H1 (cell line): ENCODE data around the gene IFNA17. TPM values are rescaled to one million over a fixed set of nuclear protein-coding genes. Genes with fewer than 3 reads are reported as not detected.
"Not testable (repeated sequence)": the region's sequence is repeated elsewhere in the genome, so short reads cannot be mapped to it uniquely, and the experiment has no call there.

Experiments
- CTCF ChIA-PET: fragments of 300-600 bp; sonication (Branson Sonifier 250); formaldehyde crosslinking; loops from one replicate; lab custom pipeline; 2021; ENCODE audit not compliant: partially characterized antibody; lab: Charles Lee
- POLR2A ChIA-PET: fragments of 300-600 bp; sonication (Branson Sonifier 250); formaldehyde crosslinking; loops from one replicate; lab custom pipeline; 2021; ENCODE audit warnings: inconsistent platforms; ENCODE audit not compliant: partially characterized antibody; lab: Charles Lee
- DNase-seq, 2 experiments: peaks; one replicate each; pipeline versions ENCODE4 v3.0.0 to v3.0.0-alpha.2; 2010 to 2022; ENCODE audit warnings: low spot score in 2 of 2, low read depth in 1 of 2, mixed read lengths in 1 of 2
- FAIRE-seq: peaks from 2 replicates; lab custom pipeline; 2011; peaks lifted over from hg19 to GRCh38; lab: Jason Lieb, UNC
- H2AFZ ChIP-seq: 2 replicates; pipeline ENCODE4 v1.8.1; 2012; ENCODE audit warnings: low read length, inconsistent platforms
- H2AK5ac ChIP-seq: 2 replicates; pipeline ENCODE4 v1.6.1; 2013; ENCODE audit warnings: low read depth, low read length
- H2BK120ac ChIP-seq: replicated peaks from 2 replicates; pipeline ENCODE3; 2013; ENCODE audit warnings: low read depth, low read length, inconsistent platforms
- H2BK12ac ChIP-seq: 2 replicates; pipeline ENCODE4 v1.6.1; 2013; ENCODE audit warnings: low read depth, low read length
- H2BK15ac ChIP-seq: 2 replicates; pipeline ENCODE4 v1.6.1; 2013; ENCODE audit warnings: low read length
- H2BK20ac ChIP-seq: 2 replicates; pipeline ENCODE4 v1.6.1; 2013; ENCODE audit warnings: low read length
- H2BK5ac ChIP-seq: 2 replicates; pipeline ENCODE4 v1.6.1; 2013; ENCODE audit warnings: low read depth, low read length
- H3K14ac ChIP-seq: 2 replicates; pipeline ENCODE4 v1.6.1; 2013; ENCODE audit warnings: inconsistent platforms; ENCODE audit not compliant: insufficient read length
- H3K18ac ChIP-seq: 2 replicates; pipeline ENCODE4 v1.6.1; 2013; ENCODE audit warnings: low read length; ENCODE audit errors: extremely low read depth
- H3K23ac ChIP-seq: 2 replicates; pipeline ENCODE4 v1.6.1; 2013; ENCODE audit warnings: inconsistent platforms; ENCODE audit not compliant: insufficient read length
- H3K23me2 ChIP-seq: 2 replicates; pipeline ENCODE4 v1.6.1; 2013; ENCODE audit warnings: low read depth, low read length
- H3K27ac ChIP-seq: 2 replicates; pipeline ENCODE4 v1.6.1; 2011; ENCODE audit warnings: low read depth, low read length, inconsistent platforms
- H3K27me3 ChIP-seq, 4 experiments: replicated peaks in 1 of 4; 1 replicate in 1 of 4; 2 replicates in 3 of 4; pipeline versions ENCODE4 v1.6.1 to v1.8.1; 2011 to 2013; ENCODE audit warnings: low read length in 3 of 4, mild to moderate bottlenecking in 3 of 4, inconsistent platforms in 2 of 4, mixed read lengths in 2 of 4, moderate library complexity in 1 of 4; ENCODE audit not compliant: control insufficient read depth in 3 of 4, insufficient read depth in 3 of 4; ENCODE audit errors: extremely low read depth in 1 of 4
- H3K36me3 ChIP-seq, 4 experiments: 2 replicates each; pipeline versions ENCODE4 v1.6.1 to v1.8.1; 2011 to 2013; ENCODE audit warnings: mild to moderate bottlenecking in 4 of 4, low read length in 3 of 4, moderate library complexity in 2 of 4, control low read depth in 1 of 4, inconsistent platforms in 1 of 4; ENCODE audit not compliant: insufficient read depth in 4 of 4, control insufficient read depth in 2 of 4
- H3K4ac ChIP-seq: replicated peaks from 2 replicates; pipeline ENCODE3; 2013; ENCODE audit warnings: low read length, low read depth, mixed read lengths, inconsistent platforms; ENCODE audit not compliant: insufficient read length
- H3K4me1 ChIP-seq, 4 experiments: replicated peaks in 1 of 4; 1 replicate in 1 of 4; 2 replicates in 3 of 4; pipeline versions ENCODE4 v1.6.1 to v1.8.1; 2011 to 2013; ENCODE audit warnings: low read length in 3 of 4, inconsistent platforms in 2 of 4, mixed read lengths in 1 of 4; ENCODE audit not compliant: insufficient read depth in 4 of 4, control insufficient read depth in 3 of 4
- H3K4me2 ChIP-seq, 2 experiments: 2 replicates each; pipeline versions ENCODE4 v1.6.1 to v1.8.1; 2011 to 2013; ENCODE audit warnings: low read depth in 2 of 2, low read length in 2 of 2, control low read depth in 1 of 2, inconsistent platforms in 1 of 2, mild to moderate bottlenecking in 1 of 2; ENCODE audit not compliant: insufficient read depth in 1 of 2
- H3K4me3 ChIP-seq, 4 experiments: fragments of 200-600, 300-600 bp in 1 of 4; sonication (generic), shearing (Covaris generic), sonication (Bioruptor Twin) in 1 of 4; 2 replicates each; pipeline versions ENCODE4 v1.5.1 to v1.8.1; 2011 to 2016; ENCODE audit warnings: low read length in 4 of 4, low read depth in 3 of 4, control low read depth in 2 of 4, inconsistent platforms in 2 of 4, mild to moderate bottlenecking in 2 of 4, mixed read lengths in 1 of 4, moderate library complexity in 1 of 4; ENCODE audit not compliant: insufficient read depth in 2 of 4; ENCODE audit errors: extremely low read depth in 1 of 4
- H3K56ac ChIP-seq: replicated peaks from 2 replicates; pipeline ENCODE3; 2013; ENCODE audit warnings: low read depth, mild to moderate bottlenecking, mixed read lengths, low read length, inconsistent platforms; ENCODE audit not compliant: insufficient read length
- H3K79me1 ChIP-seq: 2 replicates; pipeline ENCODE4 v1.6.1; 2013; ENCODE audit warnings: low read depth, low read length, control low read depth
- H3K79me2 ChIP-seq, 2 experiments: 2 replicates each; pipeline versions ENCODE4 v1.6.1 to v1.8.1; 2012 to 2013; ENCODE audit warnings: low read length in 2 of 2, mild to moderate bottlenecking in 2 of 2, inconsistent platforms in 1 of 2; ENCODE audit not compliant: insufficient read depth in 2 of 2, control insufficient read depth in 1 of 2
- H3K9ac ChIP-seq, 4 experiments: replicated peaks in 1 of 4; 1 replicate in 1 of 4; 2 replicates in 3 of 4; pipeline versions ENCODE4 v1.6.1 to v1.8.1; 2011 to 2013; ENCODE audit warnings: low read depth in 3 of 4, low read length in 3 of 4, control low read depth in 2 of 4, mild to moderate bottlenecking in 2 of 4, moderate library complexity in 2 of 4, inconsistent platforms in 1 of 4; ENCODE audit errors: extremely low read depth in 1 of 4
- H3K9me3 ChIP-seq, 2 experiments: 2 replicates each; pipeline versions ENCODE4 v1.6.1 to v1.8.1; 2012 to 2013; ENCODE audit warnings: mild to moderate bottlenecking in 2 of 2, moderate library complexity in 2 of 2, control low read depth in 1 of 2, inconsistent platforms in 1 of 2, low read depth in 1 of 2, low read length in 1 of 2, mixed read lengths in 1 of 2; ENCODE audit not compliant: insufficient read depth in 2 of 2
- H4K20me1 ChIP-seq, 2 experiments: replicated peaks in 1 of 2; 2 replicates each; pipeline versions ENCODE3 to v1.8.1; 2011 to 2013; ENCODE audit warnings: inconsistent platforms in 2 of 2, low read length in 2 of 2, mild to moderate bottlenecking in 1 of 2; ENCODE audit not compliant: insufficient read depth in 2 of 2, control insufficient read depth in 1 of 2
- H4K5ac ChIP-seq: 2 replicates; pipeline ENCODE4 v1.6.1; 2013; ENCODE audit warnings: low read length, low read depth, mixed read lengths, inconsistent platforms; ENCODE audit not compliant: insufficient read length
- H4K8ac ChIP-seq: 2 replicates; pipeline ENCODE4 v1.8.0; 2013; ENCODE audit warnings: mild to moderate bottlenecking, moderate library complexity, low read length, inconsistent platforms; ENCODE audit not compliant: insufficient read depth; ENCODE audit errors: extremely low read depth
- H4K91ac ChIP-seq: replicated peaks from 2 replicates; pipeline ENCODE3; 2013; ENCODE audit warnings: low read length, mixed read lengths, inconsistent platforms; ENCODE audit not compliant: insufficient read length
- SIN3A ChIP-seq, 2 experiments: IDR thresholded peaks in 1 of 2; conservative IDR thresholded peaks in 1 of 2; 2 replicates each; pipeline ENCODE4 v1.6.1; 2011 to 2012; ENCODE audit warnings: low read length in 2 of 2, improper control_type of control experiment in 1 of 2, low read depth in 1 of 2, mild to moderate bottlenecking in 1 of 2
- WGBS, 2 experiments: shearing (Covaris generic) in 1 of 2; methylation state at CpG; one replicate each; pipeline versions ENCODE4 v1.1.6 to v1.1.7; 2013 to 2015; ENCODE audit warnings: low lambda C conversion rate in 2 of 2, mixed read lengths in 2 of 2, inconsistent platforms in 1 of 2, low coverage in 1 of 2, missing lambda C conversion rate in 1 of 2; ENCODE audit not compliant: insufficient replicate concordance in 2 of 2, insufficient coverage in 1 of 2, insufficient read length in 1 of 2; ENCODE audit errors: extremely low coverage in 1 of 2, missing lambda C conversion rate in 1 of 2; 5-methylcytosine and 5-hydroxymethylcytosine counted together
- polyA plus RNA-seq, 7 experiments: library from polyadenylated mRNA; depleted of rRNA in 3 of 7; stranded (reverse) in 5 of 7; unstranded in 2 of 7; fragments of >200 nt in 5 of 7; fragments of 200-250 nt in 2 of 7; gene quantifications; 1 replicate in 5 of 7; 2 replicates in 1 of 7; 4 replicates in 1 of 7; pipeline versions ENCODE4 v1.2.1 to v1.2.3, GENCODE V29; 2011 to 2013; ENCODE audit warnings: missing spikeins in 2 of 7, mixed read lengths in 2 of 7
- total RNA-seq: library from RNA; stranded (reverse); fragmentation: NEBNext Ultra II Directional; extraction: Animal tissue kit (Norgen Biotek cat#: 25700); gene quantifications from 2 replicates; pipeline ENCODE4 v1.2.1, GENCODE V29; 2021

Gene IFNA17
- total and polyA plus RNA-seq, 2 of the 8 experiments (the other 6 are each of a cell fraction or from before 2014, with no cell fraction given) = not detected

DNA sequence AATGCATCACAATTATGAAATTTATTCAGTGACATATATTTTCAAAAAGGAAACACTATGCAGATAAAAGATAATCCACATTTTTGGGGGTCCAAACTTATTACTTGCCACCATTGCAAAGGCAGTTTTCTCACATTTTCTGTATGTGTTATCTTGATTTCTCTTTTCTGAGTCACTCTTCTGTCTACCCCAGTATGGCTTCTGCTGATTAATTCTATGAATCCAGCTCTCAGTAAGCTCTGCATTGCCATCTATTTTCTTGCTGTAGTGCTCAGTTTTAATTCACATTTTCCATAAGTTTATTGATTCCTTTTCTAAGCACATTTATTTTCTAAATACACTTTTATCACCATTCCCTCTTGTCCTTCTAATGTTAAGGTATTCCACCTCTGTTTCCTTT, 22.8 kb downstream of the IFNA17 start:
- Histone ChIP-seq H2BK15ac (no peak overlapping the region), H2BK120ac (no peak overlapping the region), H3K18ac (no peak overlapping the region), H2BK12ac (no peak overlapping the region), H4K5ac (no peak overlapping the region), H3K4ac (no peak overlapping the region), H3K4me3 (no peak overlapping the region), H3K27ac (no peak overlapping the region), H2AK5ac (no peak overlapping the region), H3K36me3 (no peaks in the 10 kb centered on the region), H4K20me1 (no peaks in the 10 kb centered on the region), H3K14ac (no peak overlapping the region), H2AFZ (no peak overlapping the region), H3K23ac (no peak overlapping the region), H3K9me3 (no peaks in the 10 kb centered on the region), H3K79me2 (no peaks in the 10 kb centered on the region), H3K23me2 (no peaks in the 10 kb centered on the region), H3K79me1 (no peaks in the 10 kb centered on the region), H3K9ac (no peak overlapping the region), H4K8ac (no peak overlapping the region), H3K27me3 (no peaks in the 10 kb centered on the region), H3K56ac (no peak overlapping the region), H3K4me1 (no peaks in the 10 kb centered on the region), H2BK20ac (no peak overlapping the region), H4K91ac (no peak overlapping the region), H3K4me2 (no peak overlapping the region), H2BK5ac (no peak overlapping the region)
- POLR2A ChIA-PET = no interaction called here
- FAIRE-seq (no peak), DNase-seq (no peak)
- TF ChIP-seq SIN3A (conservative IDR thresholded peaks at IDR 0.05 in 1 of 2, IDR thresholded peaks at IDR 0.05 in 1 of 2; ENCODE audit: low read depth in 1 of 2, low read length in 2 of 2) = no peak
- CTCF ChIA-PET = no interaction called here

GRCh38 chr9:21202105-21202504, 25.9 kb downstream of the IFNA17 start, which contains the start of gene IFNA7:
IFNA7 (minus strand) TSS chr9:21202205; CDS start chr9:21202165, 40 bp downstream.
- H2BK5ac ChIP-seq, H3K23ac ChIP-seq, H3K14ac ChIP-seq, H3K79me1 ChIP-seq, H4K5ac ChIP-seq, H2BK120ac ChIP-seq, H3K4me3 ChIP-seq, H4K8ac ChIP-seq, H2AK5ac ChIP-seq, H2BK15ac ChIP-seq, H3K4ac ChIP-seq, H3K23me2 ChIP-seq, H3K56ac ChIP-seq, H3K4me2 ChIP-seq, H3K27me3 ChIP-seq, H4K20me1 ChIP-seq, H2AFZ ChIP-seq, H3K4me1 ChIP-seq, H3K18ac ChIP-seq, H3K36me3 ChIP-seq, H2BK20ac ChIP-seq, H4K91ac ChIP-seq, H2BK12ac ChIP-seq, POLR2A ChIA-PET, H3K9me3 ChIP-seq, H3K79me2 ChIP-seq, H3K9ac ChIP-seq, FAIRE-seq, H3K27ac ChIP-seq, DNase-seq: not testable (repeated sequence)
- 82% methylated on average over 4 of the region's 4 CpGs; no CpG with 5 or more reads in 1 of the 2 experiments for WGBS, 2 experiments
- CTCF ChIA-PET = interaction anchor here (1.5 to 2.7 kb wide), 2 partner anchors 12 to 19 kb away, joined by 4 to 10 read pairs; no protein-coding TSS in a partner anchor
